ENCODE results near the gene ATP7B.

The ATP7B gene

DNA sequence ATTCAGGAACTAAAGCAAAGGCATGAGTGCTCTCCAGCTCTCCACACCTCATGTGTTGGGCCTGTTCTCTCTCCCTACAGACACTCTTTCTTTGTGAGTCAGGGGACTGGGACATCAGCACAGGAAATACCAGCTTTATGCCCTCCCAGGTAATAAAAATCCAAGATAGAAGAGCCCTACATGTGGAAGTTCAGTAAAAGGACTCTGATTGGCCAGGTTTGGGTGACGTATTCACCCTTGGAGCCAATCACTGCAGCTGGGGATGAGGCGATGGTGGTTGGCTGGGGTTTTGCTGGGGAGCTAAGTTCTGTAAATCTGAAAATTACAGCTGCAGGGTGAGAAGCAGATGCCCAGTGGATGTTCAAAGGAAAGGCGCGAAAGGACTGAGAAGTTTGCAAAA lies 117.0 kb downstream of the ATP7B start:
- DNase-seq (ENCODE audit: low read depth): no peak

- DNase-seq (ENCODE audit: low read depth): no peak
Observed at GRCh38 chr13:51892657-51893056, 118.6 kb downstream of the ATP7B start.

DNA sequence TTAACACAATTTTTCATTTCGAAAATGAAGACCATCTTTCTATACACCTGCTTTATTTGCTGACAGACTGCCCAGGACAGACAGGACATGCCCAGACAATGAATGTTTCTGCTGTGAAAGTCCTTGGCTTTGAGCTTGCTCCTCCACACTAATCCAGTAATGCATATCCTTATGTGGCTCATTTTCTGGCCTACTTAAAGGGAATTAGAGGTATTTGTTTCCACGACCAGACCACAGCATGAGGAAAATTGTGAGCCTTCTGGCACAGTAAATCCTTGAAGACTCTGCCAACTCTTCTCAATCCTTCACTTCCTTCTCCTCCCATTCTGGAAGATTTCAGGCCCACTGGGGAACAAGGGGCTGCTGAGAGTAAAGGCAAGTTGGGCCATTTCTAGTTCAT lies 123.8 kb downstream of the ATP7B start:
- DNase-seq (ENCODE audit: low read depth): no peak

GRCh38 chr13:51885651-51886050 lies 125.6 kb downstream of the ATP7B start:
- DNase-seq (ENCODE audit: low read depth): no peak

GRCh38 chr13:51883226-51883600 lies 128.0 kb downstream of the ATP7B start:
- DNase-seq (ENCODE audit: low read depth): no peak

Data from activated gamma-delta T cell treated with anti-CD3 and anti-CD28 coated beads, Interleukin-2, amount 50 U/mL, for 16 hours (primary cell).